HG02938 (cell line): Measurements from ENCODE around the gene PTGES2.
"Not testable (repeated sequence)": the region's sequence is repeated elsewhere in the genome, so short reads cannot be mapped to it uniquely, and the experiment has no call there.

Experiments
- ATAC-seq: cut with Tn5 transposase; IDR thresholded peaks from one replicate; pipeline ENCODE4 v1.9.1; 2021; ENCODE audit warnings: mild to moderate bottlenecking, moderate library complexity; ENCODE audit not compliant: unreplicated experiment

PTGES2 gene

GRCh38 chr9:128120741-128121465 is 6.6 kb downstream of the PTGES2 start:
- ATAC-seq, result no peak

- no peak for ATAC-seq
These were observed 7.3 kb downstream of the PTGES2 start for GRCh38 chr9:128120061-128120740.

- ATAC-seq, result no peak
These were observed 8.4 kb downstream of the PTGES2 start for GRCh38 chr9:128118971-128119665.

- ATAC-seq, result no peak
These were observed 9.1 kb downstream of the PTGES2 start for GRCh38 chr9:128118472-128118857.

- ATAC-seq, result peak; percentile 54
These were observed 9.7 kb downstream of the PTGES2 start for GRCh38 chr9:128117613-128118471.

- no peak for ATAC-seq
These were observed 11.1 kb downstream of the PTGES2 start for GRCh38 chr9:128116104-128117083.

GRCh38 chr9:128115187-128116103 is 12.1 kb downstream of the PTGES2 start:
- no peak for ATAC-seq

- ATAC-seq, result no peak
These were observed 13.0 kb downstream of the PTGES2 start for GRCh38 chr9:128114326-128115186.

- no peak for ATAC-seq
These were observed 13.8 kb downstream of the PTGES2 start for GRCh38 chr9:128113526-128114325.

GRCh38 chr9:128111726-128112125 is 15.8 kb downstream of the PTGES2 start:
- not testable (repeated sequence) for ATAC-seq

GRCh38 chr9:128109050-128109709 is 18.3 kb downstream of the PTGES2 start:
- ATAC-seq, result no peak

GRCh38 chr9:128108269-128109049 is 19.1 kb downstream of the PTGES2 start:
- ATAC-seq, result no peak

GRCh38 chr9:128107468-128108268 is 19.9 kb downstream of the PTGES2 start:
- no peak for ATAC-seq

GRCh38 chr9:128106940-128107467 is 20.5 kb downstream of the PTGES2 start:
- no peak for ATAC-seq
